NCI-H1092 treated with DMSO at 0.1 percent for 48 hours (cell line): ENCODE results near the gene EPPIN.

Experiments used
- DNase-seq: peaks from one replicate; lab custom pipeline; 2025; lab: John Stamatoyannopoulos, UW

The EPPIN gene

DNA sequence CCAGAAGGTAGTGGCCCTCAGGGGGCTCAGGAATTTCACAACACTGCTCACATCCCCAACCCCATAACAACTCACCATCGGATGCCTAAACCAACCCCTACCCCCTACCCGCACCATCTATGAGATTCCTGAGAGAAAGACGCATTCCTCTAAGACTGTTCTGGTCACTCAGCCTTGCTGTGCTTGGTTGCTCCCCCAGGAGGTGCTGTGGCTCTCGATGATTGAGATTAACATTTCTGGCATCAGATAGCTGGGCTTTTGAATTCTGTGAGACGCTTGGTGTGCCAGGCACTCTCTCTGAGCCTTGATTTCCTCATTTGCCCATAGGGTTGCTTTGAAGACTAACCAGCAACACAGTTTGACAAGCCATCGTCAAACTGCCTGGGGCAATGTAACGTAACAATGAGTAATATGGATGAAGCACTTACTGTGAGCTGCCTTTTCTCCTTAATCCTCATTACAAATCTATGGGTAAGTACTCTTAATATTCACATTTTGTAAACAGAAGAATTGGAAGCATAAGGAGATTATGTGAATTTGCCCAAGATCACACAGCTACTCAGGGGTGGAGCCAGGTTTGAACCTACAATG lies 8.9 kb downstream of the EPPIN start:
- no peak for DNase-seq

- no peak for DNase-seq
Observed at GRCh38 chr20:45527294-45527693, 19.9 kb downstream of the EPPIN start.

DNA sequence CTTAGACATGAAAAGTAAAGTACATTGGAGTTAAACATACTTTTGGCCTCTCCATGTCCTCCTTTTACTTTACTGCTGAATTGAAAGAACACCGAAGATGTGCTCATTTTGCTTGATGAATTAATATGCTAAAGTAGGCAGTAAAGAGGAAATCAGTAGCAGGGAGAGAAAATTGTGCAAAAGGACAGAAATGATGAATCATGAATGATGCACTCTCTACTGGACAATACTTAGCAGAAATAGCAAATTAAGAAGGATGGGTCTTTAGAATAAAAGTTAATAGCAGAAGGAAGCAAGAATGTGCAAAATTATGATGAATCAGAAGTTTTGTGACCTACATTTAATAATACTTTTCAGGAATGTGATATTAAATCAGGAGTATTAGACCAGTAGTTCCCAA lies 23.4 kb downstream of the EPPIN start:
- DNase-seq, result no peak

- no peak for DNase-seq
Observed at GRCh38 chr20:45518282-45518681, 28.9 kb downstream of the EPPIN start.

DNA sequence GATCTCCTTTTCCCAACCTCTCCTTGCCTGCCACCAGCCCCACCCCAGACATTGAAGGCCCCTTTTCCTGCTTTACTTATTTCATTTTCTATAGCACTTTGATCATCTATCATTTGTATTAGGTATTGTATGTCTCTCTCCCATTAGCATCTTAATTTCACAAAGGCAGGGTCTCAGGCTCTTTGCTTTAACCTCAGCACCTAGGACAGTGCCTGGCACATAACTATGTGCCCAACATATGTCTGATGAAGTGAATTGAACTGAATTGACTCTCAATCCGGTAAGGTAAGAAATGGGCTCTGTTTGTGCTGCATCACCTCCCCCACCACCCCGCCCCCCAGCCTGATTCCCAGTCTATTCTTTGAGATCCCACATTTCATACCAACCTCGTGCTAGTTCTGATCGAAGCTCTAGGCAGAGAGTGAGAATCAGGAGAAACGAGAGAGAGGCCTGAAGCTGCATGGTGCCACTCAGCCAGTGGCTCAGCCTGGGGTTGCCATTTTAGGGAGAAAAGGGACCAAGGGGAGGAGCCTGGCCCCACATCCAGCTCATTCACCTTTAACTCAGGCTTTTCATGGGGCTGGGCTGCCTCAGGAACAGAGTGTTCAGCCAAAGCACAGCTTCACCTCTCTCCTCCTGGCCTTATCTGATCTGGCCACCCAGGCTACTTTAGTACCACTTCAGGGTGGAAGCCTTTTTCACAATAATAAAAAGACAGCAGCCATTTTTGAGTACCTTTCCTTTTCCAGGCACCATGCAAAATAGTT lies 31.9 kb downstream of the EPPIN start, which contains the start of gene SPINT3:
SPINT3 (minus strand) TSS at position 476 of the 767 bp plus-strand sequence; CDS start at position 462, 14 bp downstream.
- no peak for DNase-seq

DNA sequence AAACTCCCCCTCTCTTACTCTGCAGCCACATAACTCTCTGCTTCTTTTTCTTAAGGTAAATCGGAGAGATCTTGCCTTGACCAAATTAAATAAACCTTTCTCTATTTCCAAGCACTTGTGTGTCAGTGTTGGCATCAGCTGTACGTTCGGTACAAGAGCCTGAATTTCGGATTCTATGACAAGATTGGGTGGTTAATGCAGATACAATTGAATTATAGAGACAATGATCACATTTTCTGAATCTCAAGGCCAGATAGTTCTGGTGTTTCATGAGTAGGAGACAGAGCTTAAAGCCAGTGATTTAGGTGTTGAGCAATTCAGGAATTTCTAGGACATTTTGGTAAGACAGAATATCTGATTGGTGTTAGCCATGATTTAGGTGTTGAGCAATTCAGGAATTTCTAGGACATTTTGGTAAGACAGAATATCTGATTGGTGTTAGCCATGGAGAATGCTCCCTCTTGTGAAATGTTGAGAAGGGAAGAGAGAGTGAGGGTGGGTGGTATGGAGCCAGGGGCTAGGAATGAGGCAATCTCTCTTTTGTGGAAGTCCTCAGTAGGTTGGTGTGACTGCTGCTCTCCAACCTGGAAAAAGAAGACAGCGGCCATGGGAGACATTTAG lies 36.8 kb downstream of the EPPIN start:
- DNase-seq, result no peak

- no peak for DNase-seq
Observed at GRCh38 chr20:45509091-45509490, 38.1 kb downstream of the EPPIN start.

DNA sequence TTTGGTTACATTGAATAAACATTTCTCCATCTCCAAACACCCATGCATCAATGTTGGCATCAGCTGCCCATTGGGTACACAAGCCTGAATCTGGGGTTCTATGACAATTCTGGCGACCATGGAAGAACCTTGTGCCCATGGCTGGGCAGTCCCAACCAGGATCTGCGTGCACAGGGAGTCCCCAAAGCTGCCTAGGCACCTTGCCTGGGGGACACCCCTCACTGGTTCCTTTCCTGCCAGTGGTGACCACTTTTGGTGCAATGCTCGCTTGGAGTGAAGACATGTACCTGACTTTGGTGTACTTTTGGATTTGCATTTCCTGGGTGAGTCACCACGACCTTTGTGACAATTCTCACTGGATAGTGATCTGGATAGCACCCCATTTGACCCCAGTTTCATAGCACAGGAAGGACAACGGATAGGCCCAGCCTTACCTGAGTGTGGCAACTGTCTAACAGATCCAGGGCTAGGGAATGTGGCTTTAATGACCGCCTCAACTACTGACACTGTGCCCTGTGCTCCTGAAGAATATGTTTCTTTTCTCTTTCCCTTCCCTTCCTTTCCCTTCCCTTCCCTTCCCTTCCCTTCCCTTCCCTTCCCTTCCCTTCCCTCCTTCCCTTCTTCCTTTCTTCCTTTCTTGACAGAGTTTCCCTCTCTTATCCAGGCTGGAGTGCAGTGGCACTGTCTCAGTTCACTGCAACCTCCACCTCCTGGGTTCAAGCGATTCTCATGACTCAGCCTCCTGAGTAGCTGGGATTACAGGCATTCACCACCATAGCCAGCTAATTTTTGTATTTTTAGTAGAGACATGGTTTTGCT lies 38.9 kb downstream of the EPPIN start:
- no peak for DNase-seq

DNA sequence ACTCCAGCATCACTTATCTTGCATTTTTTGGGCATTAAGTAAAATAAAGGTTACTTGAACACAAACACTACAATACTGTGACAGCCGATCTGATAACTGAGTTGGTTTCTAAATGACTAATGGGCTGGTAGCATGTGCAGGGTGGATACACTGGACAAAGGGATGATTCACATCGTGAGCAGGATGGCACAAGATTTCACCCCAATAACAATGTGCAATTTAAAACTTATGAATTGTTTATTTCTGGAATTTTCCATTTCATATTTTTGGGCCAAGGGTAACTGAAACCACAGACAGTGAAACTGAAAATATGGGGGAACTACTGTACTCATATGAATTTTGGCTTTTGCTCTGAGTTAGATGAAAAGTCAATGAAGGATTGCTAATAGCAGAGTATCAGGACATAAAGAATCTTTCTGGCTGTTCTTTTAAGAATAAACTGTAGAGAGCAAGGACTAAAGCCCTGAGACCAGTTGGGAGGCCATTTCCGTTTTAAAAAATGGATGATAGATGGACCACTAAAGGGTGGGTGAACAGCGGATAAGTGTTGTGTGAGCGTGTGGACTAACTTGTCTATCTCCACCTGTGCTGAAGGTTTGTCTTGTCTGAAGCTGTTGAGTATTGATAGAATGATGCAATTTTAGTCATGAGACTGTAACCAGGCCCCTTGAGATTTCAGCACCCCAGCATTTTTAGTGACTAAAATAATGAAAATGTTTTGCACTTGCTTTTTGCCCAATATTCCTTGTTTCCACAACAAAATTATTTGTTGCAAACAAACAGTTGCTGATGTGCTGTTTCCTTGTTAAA lies 40.0 kb downstream of the EPPIN start:
- no peak for DNase-seq

- no peak for DNase-seq
Observed at GRCh38 chr20:45506398-45506797, 40.8 kb downstream of the EPPIN start.

DNA sequence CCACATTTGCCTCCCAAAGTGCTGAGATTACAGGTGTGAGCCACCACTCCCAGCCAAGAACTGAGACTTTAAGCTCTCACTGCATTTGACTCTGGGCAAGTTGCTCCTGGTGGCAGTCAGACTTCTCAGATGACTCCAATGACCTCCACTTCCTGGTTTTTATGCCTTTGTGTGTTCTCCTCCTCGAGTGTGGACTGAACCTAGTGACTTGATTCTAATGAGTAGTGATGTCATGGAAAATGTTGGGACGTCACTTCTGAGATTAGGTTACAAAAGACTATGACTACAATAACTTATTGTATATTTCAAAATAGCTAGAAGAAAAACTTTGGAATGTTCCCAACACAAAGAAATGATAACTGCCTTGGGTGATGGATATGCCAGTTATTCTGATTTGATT lies 43.8 kb downstream of the EPPIN start:
- DNase-seq, result no peak

- DNase-seq, result no peak
Observed at GRCh38 chr20:45502561-45502960, 44.6 kb downstream of the EPPIN start.

GRCh38 chr20:45501600-45501999 lies 45.6 kb downstream of the EPPIN start:
- no peak for DNase-seq

DNA sequence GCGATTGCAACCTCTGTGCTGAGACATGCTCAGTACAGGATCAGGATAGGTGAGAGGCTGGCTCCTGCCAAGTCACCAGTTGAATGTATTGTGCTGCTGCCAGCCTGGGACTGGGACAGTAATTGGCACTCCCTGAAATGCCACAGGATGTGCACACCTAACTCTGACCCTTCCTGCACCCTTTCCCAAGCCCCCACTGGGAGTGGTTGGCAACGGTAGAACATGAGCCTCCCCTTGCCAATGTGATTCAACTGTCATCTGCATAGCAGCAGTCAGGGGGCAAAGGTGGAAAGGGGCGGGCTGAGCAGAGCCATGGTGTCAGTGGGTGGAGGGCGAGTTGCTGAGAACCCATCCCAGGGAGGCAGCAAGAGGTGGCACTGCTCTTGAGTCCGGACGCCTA lies 47.2 kb downstream of the EPPIN start:
- DNase-seq, result no peak

GRCh38 chr20:45497971-45498494 lies 49.2 kb downstream of the EPPIN start:
- DNase-seq, result no peak

DNA sequence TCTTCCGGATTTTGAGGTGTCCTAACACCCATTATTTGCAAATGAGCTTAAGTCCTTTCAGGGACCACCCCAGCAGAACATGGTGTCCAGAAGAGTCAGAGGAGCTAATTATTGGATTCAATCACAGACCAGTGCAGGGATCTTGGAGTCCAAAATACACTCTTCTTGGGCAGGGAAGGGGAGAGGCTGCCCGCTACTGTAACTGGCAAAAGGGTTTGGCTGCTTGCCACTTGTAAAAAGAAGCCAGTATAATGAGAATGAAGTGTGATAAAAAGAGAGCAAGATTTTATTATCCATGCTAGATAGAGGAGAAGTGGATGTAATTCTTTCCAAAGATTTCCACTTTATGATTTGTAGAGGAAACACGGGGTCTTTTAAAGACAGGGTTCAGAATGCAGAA lies 51.0 kb downstream of the EPPIN start:
- no peak for DNase-seq

GRCh38 chr20:45495501-45495941 lies 51.7 kb downstream of the EPPIN start:
- DNase-seq, result no peak
